Esophagus squamous epithelium (tissue), 5 donors: ENCODE data around the gene SPECC1. TPM values are rescaled to one million over a fixed set of nuclear protein-coding genes. Genes with fewer than 3 reads are reported as not detected.
"Not testable (repeated sequence)": the region's sequence is repeated elsewhere in the genome, so short reads cannot be mapped to it uniquely, and the experiment has no call there.

ENCODE experiments used
- DNase-seq: peaks from one replicate; lab custom pipeline; 2025; lab: John Stamatoyannopoulos, UW
- H3K27ac ChIP-seq, 4 donors: fragments of 200-600 bp; sonication (generic); one replicate each; pipeline ENCODE4 v1.5.1; 2016 to 2019; ENCODE audit warnings: mild to moderate bottlenecking in 1 of 4
- H3K27me3 ChIP-seq, 4 donors: fragments of 200-600 bp; sonication (generic); 1 replicate in 3 of 4; 2 replicates in 1 of 4; pipeline versions ENCODE4 v1.5.1 to v1.6.0; 2017 to 2021; ENCODE audit warnings: antibody characterized with exemption in 1 of 4
- H3K36me3 ChIP-seq, 3 donors: fragments of 200-600 bp; sonication (generic); one replicate each; pipeline ENCODE4 v1.5.1; 2016 to 2019
- H3K4me1 ChIP-seq, 3 donors: fragments of 200-600 bp; sonication (generic); one replicate each; pipeline ENCODE4 v1.5.1; 2017 to 2019
- H3K4me3 ChIP-seq, 4 donors: fragments of 200-600 bp; sonication (generic); 1 replicate in 3 of 4; 2 replicates in 1 of 4; pipeline ENCODE4 v1.5.1; 2016 to 2019; ENCODE audit warnings: mild to moderate bottlenecking in 2 of 4, moderate library complexity in 1 of 4
- H3K9me3 ChIP-seq, 3 donors: fragments of 200-600 bp; sonication (generic); one replicate each; pipeline ENCODE4 v1.5.1; 2016 to 2019
- POLR2A ChIP-seq, 4 donors: fragments of 450-650 bp; IDR thresholded peaks; one replicate each; pipeline ENCODE4 v1.6.1; 2017; ENCODE audit warnings: antibody characterized with exemption in 4 of 4, mild to moderate bottlenecking in 4 of 4, moderate library complexity in 3 of 4
- WGBS, 2 donors: methylation state at CpG; one replicate each; pipeline ENCODE4 v1.1.5; 2018; 5-methylcytosine and 5-hydroxymethylcytosine counted together
- intact Hi-C: fragments of 100-400 bp; cut with DNase I; formaldehyde crosslinking; loops from one replicate; pipeline ENCODE4 v1.15.0; 2022
- total RNA-seq, 4 donors: library from RNA; depleted of rRNA; stranded (reverse); fragments of >200 nt; gene quantifications; one replicate each; pipeline ENCODE4 v1.1.0, GENCODE V29; 2016
- TF ChIP-seq, protein P1 (sequence below), 6 experiments: fragments of 450-650 bp in 4 of 6; fragments of 200-600 bp in 2 of 6; sonication (generic) in 2 of 6; IDR thresholded peaks; one replicate each; pipeline ENCODE4 v1.5.1; 2016 to 2019; ENCODE audit warnings: antibody characterized with exemption in 6 of 6, mild to moderate bottlenecking in 4 of 6, moderate library complexity in 4 of 6
- donor health status: DM: yes; HTN: yes; CAD: no.

Gene SPECC1
- total RNA-seq, 4 donors from 2014 or later, result 13.8 to 29.6 (median 19.0) TPM

- no peak for DNase-seq
- peaks cover 0 to 47% (median 0%) of the 10 kb centered on the region in 3 donors for H3K4me1 ChIP-seq
- no peaks in the 10 kb centered on the region for H3K9me3 ChIP-seq
- no peaks in the 10 kb centered on the region for H3K27me3 ChIP-seq
- WGBS, 2 donors, result 39% methylated on average over 12 to 14 of the region's 14 CpGs
- no peaks in the 10 kb centered on the region for H3K36me3 ChIP-seq
- peak overlapping the region in 3 of 4 donors; percentile 26 to 38 (median 28) for H3K4me3 ChIP-seq
- peak overlapping the region in 3 of 4 donors; percentile 59 to 62 (median 60) for H3K27ac ChIP-seq
- TF ChIP-seq, protein P1, sequence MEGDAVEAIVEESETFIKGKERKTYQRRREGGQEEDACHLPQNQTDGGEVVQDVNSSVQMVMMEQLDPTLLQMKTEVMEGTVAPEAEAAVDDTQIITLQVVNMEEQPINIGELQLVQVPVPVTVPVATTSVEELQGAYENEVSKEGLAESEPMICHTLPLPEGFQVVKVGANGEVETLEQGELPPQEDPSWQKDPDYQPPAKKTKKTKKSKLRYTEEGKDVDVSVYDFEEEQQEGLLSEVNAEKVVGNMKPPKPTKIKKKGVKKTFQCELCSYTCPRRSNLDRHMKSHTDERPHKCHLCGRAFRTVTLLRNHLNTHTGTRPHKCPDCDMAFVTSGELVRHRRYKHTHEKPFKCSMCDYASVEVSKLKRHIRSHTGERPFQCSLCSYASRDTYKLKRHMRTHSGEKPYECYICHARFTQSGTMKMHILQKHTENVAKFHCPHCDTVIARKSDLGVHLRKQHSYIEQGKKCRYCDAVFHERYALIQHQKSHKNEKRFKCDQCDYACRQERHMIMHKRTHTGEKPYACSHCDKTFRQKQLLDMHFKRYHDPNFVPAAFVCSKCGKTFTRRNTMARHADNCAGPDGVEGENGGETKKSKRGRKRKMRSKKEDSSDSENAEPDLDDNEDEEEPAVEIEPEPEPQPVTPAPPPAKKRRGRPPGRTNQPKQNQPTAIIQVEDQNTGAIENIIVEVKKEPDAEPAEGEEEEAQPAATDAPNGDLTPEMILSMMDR (IDR thresholded peaks at IDR 0.05), result no peak
- peak in 3 of 4 donors; percentile 19 to 39 (median 38) for TF ChIP-seq POLR2A (IDR thresholded peaks at IDR 0.05)
- intact Hi-C loops, result no loop called here
Observed at GRCh38 chr17:20073055-20073979, 64.2 kb downstream of the SPECC1 start.

- Histone ChIP-seq H3K27ac (peak overlapping the region in 3 of 4 donors; percentile 59 to 62 (median 60)), H3K36me3 (no peaks in the 10 kb centered on the region), H3K4me1 (peaks cover 0 to 47% (median 0%) of the 10 kb centered on the region in 3 donors), H3K9me3 (no peaks in the 10 kb centered on the region), H3K27me3 (no peaks in the 10 kb centered on the region), H3K4me3 (peak overlapping the region in 3 of 4 donors; percentile 26 to 38 (median 28))
- 35 to 38% methylated on average over 5 to 7 of the region's 7 CpGs for WGBS, 2 donors
- DNase-seq, result no peak
- TF ChIP-seq, protein P1 (IDR thresholded peaks at IDR 0.05), result no peak
- TF ChIP-seq POLR2A (IDR thresholded peaks at IDR 0.05), result no peak
- intact Hi-C loops, result no loop called here
Observed at GRCh38 chr17:20074001-20074400, 64.8 kb downstream of the SPECC1 start.

DNA sequence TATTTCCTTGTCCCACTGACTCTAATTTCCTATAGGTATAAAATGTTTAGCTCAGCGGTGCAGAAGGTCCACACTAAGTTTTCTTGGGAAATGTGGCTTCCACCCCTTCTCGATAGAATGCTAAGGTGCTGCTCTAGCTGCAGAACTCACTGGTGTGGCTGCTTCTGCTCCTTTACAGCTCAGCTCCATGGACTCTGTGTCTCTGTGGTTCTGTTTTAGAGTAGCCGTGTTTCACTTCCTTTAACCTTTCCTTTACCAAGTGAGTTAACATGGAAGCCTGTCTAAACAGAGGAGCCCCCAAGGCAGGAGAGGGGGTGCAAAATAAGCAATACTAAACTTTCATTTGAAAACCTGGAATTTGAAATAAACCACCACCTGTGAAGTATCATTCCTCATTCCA, 65.3 kb downstream of the SPECC1 start:
- Histone ChIP-seq H3K4me1 (peaks cover 0 to 47% (median 0%) of the 10 kb centered on the region in 3 donors), H3K27me3 (no peaks in the 10 kb centered on the region), H3K27ac (peak overlapping the region in 3 of 4 donors; percentile 59 to 62 (median 60)), H3K9me3 (no peaks in the 10 kb centered on the region), H3K4me3 (peak overlapping the region in 2 of 4 donors; percentile 26 to 38), H3K36me3 (no peaks in the 10 kb centered on the region)
- no peak for DNase-seq
- intact Hi-C loops, result no loop called here
- WGBS, 2 donors, result 62 to 73% methylated on average over 3 of the region's 3 CpGs
- TF ChIP-seq, protein P1 (IDR thresholded peaks at IDR 0.05), result no peak
- TF ChIP-seq POLR2A (IDR thresholded peaks at IDR 0.05), result no peak

- DNase-seq, H3K9me3 ChIP-seq, H3K4me3 ChIP-seq, intact Hi-C loops, H3K36me3 ChIP-seq, H3K27me3 ChIP-seq: not testable (repeated sequence)
- Histone ChIP-seq H3K27ac (peak overlapping the region in 2 of 4 donors; percentile 23 to 32), H3K4me1 (peaks cover 0 to 43% (median 0%) of the 10 kb centered on the region in 3 donors)
- 87 to 94% methylated on average over 3 of the region's 3 CpGs for WGBS, 2 donors
Observed at GRCh38 chr17:20076137-20076536, 67.0 kb downstream of the SPECC1 start.

- Histone ChIP-seq H3K36me3 (no peaks in the 10 kb centered on the region), H3K4me3 (no peak overlapping the region), H3K27me3 (no peaks in the 10 kb centered on the region), H3K9me3 (no peaks in the 10 kb centered on the region), H3K27ac (peak overlapping the region in 1 of 4 donors; percentile 23), H3K4me1 (peaks cover 0 to 29% (median 0%) of the 10 kb centered on the region in 3 donors)
- no peak for TF ChIP-seq POLR2A (IDR thresholded peaks at IDR 0.05)
- TF ChIP-seq, protein P1 (IDR thresholded peaks at IDR 0.05), result no peak
- no peak for DNase-seq
- 62 to 69% methylated on average over 3 of the region's 3 CpGs for WGBS, 2 donors
- intact Hi-C loops, result no loop called here
Observed at GRCh38 chr17:20077978-20078685, 69.0 kb downstream of the SPECC1 start.
